CD14-positive monocyte (primary cell): ENCODE data around the gene TNIK. TPM values are rescaled to one million over a fixed set of nuclear protein-coding genes. Genes with fewer than 3 reads are reported as not detected.

Experiments used
- DNase-seq, 3 donors: peaks; one replicate each; pipeline ENCODE4 v3.0.0-alpha.2; 2011 to 2022
- H2AFZ ChIP-seq: 2 replicates; pipeline ENCODE4 v1.6.0; 2012; ENCODE audit warnings: mild to moderate bottlenecking, low read depth, low read length, inconsistent platforms; ENCODE audit not compliant: insufficient read depth, poor library complexity, severe bottlenecking
- H3K27ac ChIP-seq, 2 donors: 1 replicate in 1 of 2; 2 replicates in 1 of 2; pipeline ENCODE4 v1.5.1; 2012 to 2013; ENCODE audit warnings: low read length in 2 of 2, control low read depth in 1 of 2, inconsistent platforms in 1 of 2, low read depth in 1 of 2, mild to moderate bottlenecking in 1 of 2
- H3K27me3 ChIP-seq, 2 donors: one replicate each; pipeline versions ENCODE4 v1.6.0 to v1.6.1; 2011 to 2013; ENCODE audit warnings: low read length in 2 of 2; ENCODE audit not compliant: control insufficient read depth in 2 of 2, insufficient read depth in 2 of 2
- H3K36me3 ChIP-seq, 2 donors: replicated peaks in 1 of 2; 1 replicate in 1 of 2; 2 replicates in 1 of 2; pipeline versions ENCODE4 v1.5.1 to v1.6.1; 2012 to 2013; ENCODE audit warnings: low read length in 2 of 2, control low read depth in 1 of 2, inconsistent platforms in 1 of 2, mild to moderate bottlenecking in 1 of 2; ENCODE audit not compliant: insufficient read depth in 2 of 2, control insufficient read depth in 1 of 2
- H3K4me1 ChIP-seq, 2 donors: 1 replicate in 1 of 2; 2 replicates in 1 of 2; pipeline versions ENCODE4 v1.5.1 to v1.6.1; 2012 to 2013; ENCODE audit warnings: low read length in 2 of 2, control low read depth in 1 of 2, inconsistent platforms in 1 of 2, mild to moderate bottlenecking in 1 of 2, moderate library complexity in 1 of 2; ENCODE audit not compliant: insufficient read depth in 2 of 2, control insufficient read depth in 1 of 2
- H3K4me2 ChIP-seq: replicated peaks from 2 replicates; pipeline ENCODE3; 2012; ENCODE audit warnings: low read length, moderate library complexity, mild to moderate bottlenecking; ENCODE audit not compliant: poor library complexity, severe bottlenecking; ENCODE audit errors: extremely low read depth
- H3K4me3 ChIP-seq, 3 experiments: fragments of 200-600 bp in 1 of 3; sonication (generic) in 1 of 3; replicated peaks in 1 of 3; 1 replicate in 2 of 3; 2 replicates in 1 of 3; pipeline ENCODE4 v1.5.1; 2011 to 2013; ENCODE audit warnings: low read length in 3 of 3, mild to moderate bottlenecking in 3 of 3, control low read depth in 2 of 3, low read depth in 2 of 3, inconsistent platforms in 1 of 3, moderate library complexity in 1 of 3
- H3K79me2 ChIP-seq: 2 replicates; pipeline ENCODE4 v1.6.0; 2012; ENCODE audit warnings: mild to moderate bottlenecking, control low read depth, inconsistent platforms, low read length, moderate library complexity; ENCODE audit not compliant: insufficient read depth
- H3K9ac ChIP-seq: 2 replicates; pipeline ENCODE4 v1.6.0; 2017; ENCODE audit warnings: low read length, mild to moderate bottlenecking; ENCODE audit not compliant: insufficient read depth, poor library complexity, severe bottlenecking
- H3K9me3 ChIP-seq, 2 donors: replicated peaks in 1 of 2; 1 replicate in 1 of 2; 2 replicates in 1 of 2; pipeline versions ENCODE4 v1.5.1 to v1.6.1; 2012 to 2013; ENCODE audit warnings: low read length in 2 of 2, control low read depth in 1 of 2; ENCODE audit not compliant: control insufficient read depth in 1 of 2, insufficient read depth in 1 of 2
- H4K20me1 ChIP-seq: 2 replicates; pipeline ENCODE4 v1.6.0; 2012; ENCODE audit warnings: mild to moderate bottlenecking, low read length, control low read depth, moderate library complexity; ENCODE audit not compliant: insufficient read depth
- H3K27ac Mint-ChIP-seq, 7 donors: one replicate each; pipeline ENCODE4 v1.8.0; 2020; ENCODE audit warnings: mild to moderate bottlenecking in 7 of 7, mixed read lengths in 7 of 7, moderate library complexity in 6 of 7, inconsistent platforms in 2 of 7
- H3K27me3 Mint-ChIP-seq, 3 donors: one replicate each; pipeline ENCODE4 v1.8.0; 2021 to 2022; ENCODE audit warnings: low read depth in 3 of 3, mild to moderate bottlenecking in 3 of 3, mixed read lengths in 3 of 3, moderate library complexity in 3 of 3, inconsistent platforms in 1 of 3
- H3K36me3 Mint-ChIP-seq, 2 donors: one replicate each; pipeline ENCODE4 v1.8.0; 2020; ENCODE audit warnings: mixed read lengths in 2 of 2, inconsistent platforms in 1 of 2, mild to moderate bottlenecking in 1 of 2
- H3K4me1 Mint-ChIP-seq: one replicate; pipeline ENCODE4 v1.8.0; 2020; ENCODE audit warnings: mild to moderate bottlenecking, mixed read lengths
- H3K4me3 Mint-ChIP-seq, 2 donors: one replicate each; pipeline ENCODE4 v1.8.0; 2020; ENCODE audit warnings: mild to moderate bottlenecking in 2 of 2, mixed read lengths in 2 of 2, moderate library complexity in 1 of 2
- H3K9me3 Mint-ChIP-seq, 7 donors: one replicate each; pipeline ENCODE4 v1.8.0; 2020 to 2022; ENCODE audit warnings: mixed read lengths in 7 of 7, mild to moderate bottlenecking in 6 of 7, moderate library complexity in 6 of 7, inconsistent platforms in 2 of 7
- CTCF ChIP-seq: fragments of 200-600 bp; IDR thresholded peaks from one replicate; pipeline ENCODE4 v1.8.0; 2022; ENCODE audit warnings: antibody characterized with exemption, mild to moderate bottlenecking
- WGBS: methylation state at CpG from one replicate; pipeline ENCODE4 v1.1.5; 2013; ENCODE audit warnings: missing lambda C conversion rate; ENCODE audit not compliant: insufficient coverage; 5-methylcytosine and 5-hydroxymethylcytosine counted together
- intact Hi-C, 2 donors: fragments of 100-400 bp; cut with micrococcal nuclease; formaldehyde crosslinking; loops; one replicate each; pipeline versions ENCODE4 v1.15.0 to v1.15.1; 2023
- polyA plus RNA-seq, 3 donors: library from polyadenylated mRNA; depleted of rRNA in 1 of 3; unstranded in 2 of 3; stranded (reverse) in 1 of 3; fragments of 300-500 nt in 2 of 3; fragments of >200 nt in 1 of 3; fragmentation: Illumina TruSeq in 2 of 3; gene quantifications; 1 replicate in 2 of 3; 2 replicates in 1 of 3; pipeline ENCODE4 v1.2.3, GENCODE V29; 2012 to 2021

Gene TNIK
- polyA plus RNA-seq, 3 donors, result 0.36 to 1.8 (median 0.75) TPM

- H3K79me2 ChIP-seq, result no peaks in the 10 kb centered on the region
- H3K4me2 ChIP-seq, result no peak overlapping the region
- H3K4me3 ChIP-seq, result no peak overlapping the region
- no peak overlapping the region for H2AFZ ChIP-seq
- DNase-seq, result no peak
- no peaks in the 10 kb centered on the region for H3K9me3 ChIP-seq
- no peak for TF ChIP-seq CTCF
- Mint-ChIP-seq H3K9me3 (no peaks in the 10 kb centered on the region), H3K27me3 (peaks cover 0 to 1% (median 0%) of the 10 kb centered on the region in 3 donors), H3K27ac (no peak overlapping the region), H3K36me3 (no peaks in the 10 kb centered on the region), H3K4me3 (no peak overlapping the region), H3K4me1 (peaks cover 30% of the 10 kb centered on the region)
- intact Hi-C loops, result no loop called here
- peaks cover 29 to 35% of the 10 kb centered on the region in 2 donors for H3K4me1 ChIP-seq
- H3K9ac ChIP-seq, result no peak overlapping the region
- H3K27me3 ChIP-seq, result no peaks in the 10 kb centered on the region
- no peaks in the 10 kb centered on the region for H4K20me1 ChIP-seq
- H3K27ac ChIP-seq, result no peak overlapping the region
- H3K36me3 ChIP-seq, result no peaks in the 10 kb centered on the region
Measured at GRCh38 chr3:171350364-171350763, 109.8 kb downstream of the TNIK start.

- no CpG with 5 or more reads among the region's 1 CpG for WGBS
- Histone ChIP-seq H3K4me1 (peaks cover 29 to 35% of the 10 kb centered on the region in 2 donors), H3K36me3 (no peaks in the 10 kb centered on the region), H3K9me3 (no peaks in the 10 kb centered on the region), H3K4me3 (no peak overlapping the region), H3K27me3 (no peaks in the 10 kb centered on the region), H3K9ac (no peak overlapping the region), H3K4me2 (no peak overlapping the region), H2AFZ (no peak overlapping the region), H3K79me2 (no peaks in the 10 kb centered on the region), H3K27ac (no peak overlapping the region), H4K20me1 (no peaks in the 10 kb centered on the region)
- peaks cover 32% of the 10 kb centered on the region for H3K4me1 Mint-ChIP-seq
- no peak for DNase-seq
- H3K27me3 Mint-ChIP-seq, result peaks cover 0 to 1% (median 0%) of the 10 kb centered on the region in 3 donors
- no peaks in the 10 kb centered on the region for H3K36me3 Mint-ChIP-seq
- H3K4me3 Mint-ChIP-seq, result no peak overlapping the region
- H3K9me3 Mint-ChIP-seq, result no peaks in the 10 kb centered on the region
- no peak for TF ChIP-seq CTCF
- intact Hi-C loops, result no loop called here
- no peak overlapping the region for H3K27ac Mint-ChIP-seq
Measured at GRCh38 chr3:171349392-171349791, 110.8 kb downstream of the TNIK start.
